ENCODE measurements around the gene NOTCH2. TPM values are rescaled to one million over a fixed set of nuclear protein-coding genes. Genes with fewer than 3 reads are reported as not detected.

Gene NOTCH2
- total RNA-seq, 1 experiment from 2014 or later = 62.9 TPM

DNA sequence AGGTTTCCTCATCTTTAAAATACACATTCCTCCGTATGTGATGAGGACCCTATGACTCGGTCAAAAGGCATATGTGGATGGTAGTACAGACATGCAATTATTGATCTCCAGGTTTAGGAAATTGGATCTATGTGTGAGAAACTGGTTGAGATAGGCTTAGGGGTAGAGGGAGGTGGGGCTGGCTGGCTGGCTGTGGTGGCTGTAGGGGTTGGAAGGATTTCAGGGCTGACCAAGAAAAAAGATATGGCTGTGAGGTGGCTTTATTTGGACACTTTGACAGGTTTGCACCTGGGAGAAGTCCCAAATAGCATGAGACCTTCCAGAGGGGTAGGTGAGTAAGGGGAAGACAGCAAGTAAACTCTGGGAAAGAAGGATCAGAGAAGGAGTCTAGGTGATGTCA is 133.5 kb downstream of the NOTCH2 start:
- intact Hi-C loops (cut with micrococcal nuclease) = no loop called here
- H3K9me3 ChIP-seq (ENCODE audit: control insufficient read depth in 1 of 2, insufficient read depth in 1 of 2, low read depth in 1 of 2, low read length in 2 of 2) = peaks cover 0 to 10% of the 10 kb centered on the region in 2 experiments; a peak in 1 of 4 replicates
- TF ChIP-seq EGR1 (IDR thresholded peaks at IDR 0.05; ENCODE audit: low read depth) = no peak
- no peak for TF ChIP-seq EZH2phosphoT487 (IDR thresholded peaks at IDR 0.05; ENCODE audit: borderline replicate concordance)
- TF ChIP-seq SRF (IDR thresholded peaks at IDR 0.05; ENCODE audit: low read depth) = no peak
- no peak for TF ChIP-seq ZNF274 (IDR thresholded peaks at IDR 0.05; ENCODE audit: low read depth, low read length)
- TF ChIP-seq, protein P1, sequence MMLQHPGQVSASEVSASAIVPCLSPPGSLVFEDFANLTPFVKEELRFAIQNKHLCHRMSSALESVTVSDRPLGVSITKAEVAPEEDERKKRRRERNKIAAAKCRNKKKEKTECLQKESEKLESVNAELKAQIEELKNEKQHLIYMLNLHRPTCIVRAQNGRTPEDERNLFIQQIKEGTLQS (IDR thresholded peaks at IDR 0.05) = no peak
- no peak for TF ChIP-seq SIN3A (IDR thresholded peaks at IDR 0.05; ENCODE audit: low read depth)
- TF ChIP-seq CEBPB (IDR thresholded peaks at IDR 0.05; ENCODE audit: low read depth) = no peak
- TF ChIP-seq, protein P2, sequence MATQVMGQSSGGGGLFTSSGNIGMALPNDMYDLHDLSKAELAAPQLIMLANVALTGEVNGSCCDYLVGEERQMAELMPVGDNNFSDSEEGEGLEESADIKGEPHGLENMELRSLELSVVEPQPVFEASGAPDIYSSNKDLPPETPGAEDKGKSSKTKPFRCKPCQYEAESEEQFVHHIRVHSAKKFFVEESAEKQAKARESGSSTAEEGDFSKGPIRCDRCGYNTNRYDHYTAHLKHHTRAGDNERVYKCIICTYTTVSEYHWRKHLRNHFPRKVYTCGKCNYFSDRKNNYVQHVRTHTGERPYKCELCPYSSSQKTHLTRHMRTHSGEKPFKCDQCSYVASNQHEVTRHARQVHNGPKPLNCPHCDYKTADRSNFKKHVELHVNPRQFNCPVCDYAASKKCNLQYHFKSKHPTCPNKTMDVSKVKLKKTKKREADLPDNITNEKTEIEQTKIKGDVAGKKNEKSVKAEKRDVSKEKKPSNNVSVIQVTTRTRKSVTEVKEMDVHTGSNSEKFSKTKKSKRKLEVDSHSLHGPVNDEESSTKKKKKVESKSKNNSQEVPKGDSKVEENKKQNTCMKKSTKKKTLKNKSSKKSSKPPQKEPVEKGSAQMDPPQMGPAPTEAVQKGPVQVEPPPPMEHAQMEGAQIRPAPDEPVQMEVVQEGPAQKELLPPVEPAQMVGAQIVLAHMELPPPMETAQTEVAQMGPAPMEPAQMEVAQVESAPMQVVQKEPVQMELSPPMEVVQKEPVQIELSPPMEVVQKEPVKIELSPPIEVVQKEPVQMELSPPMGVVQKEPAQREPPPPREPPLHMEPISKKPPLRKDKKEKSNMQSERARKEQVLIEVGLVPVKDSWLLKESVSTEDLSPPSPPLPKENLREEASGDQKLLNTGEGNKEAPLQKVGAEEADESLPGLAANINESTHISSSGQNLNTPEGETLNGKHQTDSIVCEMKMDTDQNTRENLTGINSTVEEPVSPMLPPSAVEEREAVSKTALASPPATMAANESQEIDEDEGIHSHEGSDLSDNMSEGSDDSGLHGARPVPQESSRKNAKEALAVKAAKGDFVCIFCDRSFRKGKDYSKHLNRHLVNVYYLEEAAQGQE (IDR thresholded peaks at IDR 0.05; ENCODE audit: low read depth) = no peak
- TF ChIP-seq RAD21 (IDR thresholded peaks at IDR 0.05; ENCODE audit: low read depth) = no peak
- ChIA-PET POLR2A (no interaction called here), CTCF (no interaction called here), RAD21 (ENCODE audit: low non-redundant PET in 1 of 2, low total read pairs in 2 of 2, uncharacterized antibody in 2 of 2, unreplicated experiment in 2 of 2) (no interaction called here)
- no peak overlapping the region for H3K27ac ChIP-seq (ENCODE audit: low read depth, low read length)
- no peak overlapping the region for H3K4me2 ChIP-seq (ENCODE audit: low read length)
- H3K27me3 ChIP-seq (ENCODE audit: insufficient read depth, low read length) = no peaks in the 10 kb centered on the region
- no peak for ATAC-seq
- H2AFZ ChIP-seq (ENCODE audit: low read depth, low read length, poor library complexity, severe bottlenecking) = no peak overlapping the region
- H3K4me3 ChIP-seq (replicated peaks in 1 of 2; ENCODE audit: low read depth in 1 of 2, low read length in 2 of 2) = no peak overlapping the region
- BruUV-seq (replicated peaks) = no TSS peak
- no peaks in the 10 kb centered on the region for H3K79me2 ChIP-seq (ENCODE audit: insufficient read depth, low read length)
- H3K9ac ChIP-seq (ENCODE audit: low read length) = no peak overlapping the region
- no peaks in the 10 kb centered on the region for H4K20me1 ChIP-seq (ENCODE audit: insufficient read depth)
- H3K9me2 ChIP-seq (ENCODE audit: insufficient read depth) = no peaks in the 10 kb centered on the region
- H3K36me3 ChIP-seq (ENCODE audit: control insufficient read depth in 1 of 2, insufficient read depth in 2 of 2, low read length in 2 of 2) = peaks cover 3 to 52% of the 10 kb centered on the region in 2 experiments; a peak in 3 of 4 replicates
- H3K4me1 ChIP-seq (ENCODE audit: control insufficient read depth in 1 of 2, insufficient read depth in 2 of 2, low read length in 2 of 2) = no peaks in the 10 kb centered on the region
- no peak for DNase-seq (ENCODE audit: low read depth, low spot score)

Data from HCT116 (cell line).